OCI-LY7 (cell line): ENCODE data around the gene RPL10. TPM values are rescaled to one million over a fixed set of nuclear protein-coding genes. Genes with fewer than 3 reads are reported as not detected.

Experiments used
- BruUV-seq: library from RNA; stranded (reverse); fragments of 400-500 nt; replicated peaks from 2 replicates; lab custom pipeline; 2021; lab: Mats Ljungman, UMichigan
- CTCF ChIA-PET: fragments of 300-600 bp; sonication (Branson Sonifier 250); formaldehyde crosslinking; loops from one replicate; lab custom pipeline; 2022; ENCODE audit warnings: antibody characterized with exemption; ENCODE audit not compliant: unreplicated experiment; lab: Charles Lee
- POLR2A ChIA-PET: fragments of 300-600 bp; sonication (Branson Sonifier 250); formaldehyde crosslinking; loops from one replicate; lab custom pipeline; 2022; ENCODE audit warnings: antibody characterized with exemption; lab: Charles Lee
- DNase-seq: peaks from one replicate; pipeline ENCODE4 v3.0.0-alpha.2; 2015; ENCODE audit warnings: low spot score
- H2AFZ ChIP-seq: fragments of 200-600 bp; sonication (generic), shearing (Covaris generic); 2 replicates; pipeline ENCODE4 v1.6.1; 2014; ENCODE audit warnings: mild to moderate bottlenecking, antibody characterized with exemption, low read length, moderate library complexity
- H3K27ac ChIP-seq: fragments of 200-600 bp; sonication (generic); 2 replicates; pipeline ENCODE4 v1.5.1; 2014; ENCODE audit warnings: mixed run types, low read depth, mild to moderate bottlenecking, moderate library complexity, low read length, inconsistent platforms; ENCODE audit not compliant: poor library complexity, severe bottlenecking
- H3K36me3 ChIP-seq: fragments of 200-600 bp; sonication (generic); 2 replicates; pipeline ENCODE4 v1.6.1; 2014; ENCODE audit warnings: mild to moderate bottlenecking, antibody characterized with exemption, low read length, moderate library complexity, mixed read lengths; ENCODE audit not compliant: insufficient read depth
- H3K4me1 ChIP-seq: fragments of 200-600 bp; sonication (generic); 2 replicates; pipeline ENCODE4 v1.5.1; 2014; ENCODE audit warnings: mild to moderate bottlenecking, low read length; ENCODE audit not compliant: insufficient read depth, poor library complexity, severe bottlenecking
- H3K4me2 ChIP-seq: fragments of 200-600 bp; sonication (generic); 2 replicates; pipeline ENCODE4 v1.6.1; 2014; ENCODE audit warnings: mild to moderate bottlenecking, low read length
- H3K4me3 ChIP-seq: fragments of 200-600 bp; sonication (generic); 2 replicates; pipeline ENCODE4 v1.5.1; 2014; ENCODE audit warnings: mild to moderate bottlenecking, low read depth, low read length; ENCODE audit not compliant: poor library complexity, severe bottlenecking
- H3K79me2 ChIP-seq: fragments of 200-600 bp; sonication (generic); 2 replicates; pipeline ENCODE4 v1.6.1; 2016; ENCODE audit warnings: low read depth, mild to moderate bottlenecking, low read length, moderate library complexity, mixed read lengths; ENCODE audit not compliant: insufficient read depth
- H3K9me2 ChIP-seq: fragments of 200-600 bp; sonication (generic); 2 replicates; pipeline ENCODE4 v1.6.1; 2016; ENCODE audit warnings: mild to moderate bottlenecking, low read length, mixed read lengths; ENCODE audit not compliant: insufficient read depth
- H3K9me3 ChIP-seq: fragments of 200-600 bp; sonication (generic); 2 replicates; pipeline ENCODE4 v1.6.1; 2014; ENCODE audit warnings: mild to moderate bottlenecking, mixed run types, low read length, mixed read lengths
- H4K20me1 ChIP-seq: fragments of 200-600 bp; sonication (generic); 2 replicates; pipeline ENCODE4 v1.6.1; 2014; ENCODE audit warnings: mild to moderate bottlenecking, antibody characterized with exemption, low read length, moderate library complexity, mixed read lengths; ENCODE audit not compliant: insufficient read depth
- CTCF ChIP-seq: fragments of 200-600 bp; sonication (generic); conservative IDR thresholded peaks from 2 replicates; pipeline ENCODE4 v1.5.1; 2014; ENCODE audit warnings: mild to moderate bottlenecking, antibody characterized with exemption, low read length, moderate library complexity, mixed read lengths
- EZH2phosphoT487 ChIP-seq: fragments of 200-600 bp; sonication (generic); IDR thresholded peaks from 2 replicates; pipeline ENCODE4 v1.6.1; 2018; ENCODE audit warnings: low read depth, borderline replicate concordance, mild to moderate bottlenecking, mixed run types, antibody characterized with exemption, low read length, moderate library complexity, mixed read lengths
- intact Hi-C: fragments of 100-400 bp; cut with micrococcal nuclease; formaldehyde crosslinking; loops from one replicate; pipeline ENCODE4 v1.10.0; 2022; ENCODE audit not compliant: unreplicated experiment
- total RNA-seq, 2 experiments: library from RNA; depleted of rRNA in 1 of 2; stranded (reverse); fragments of >200 nt in 1 of 2; shearing (Covaris generic) in 1 of 2; gene quantifications; 2 replicates each; pipeline ENCODE4 v1.2.3, GENCODE V29; 2014 to 2022

The RPL10 gene
- total RNA-seq, 2 experiments from 2014 or later = 2,447 to 4,261 TPM

GRCh38 chrX:154443992-154444754 lies 46.0 kb downstream of the RPL10 start, which contains the start of gene FAM50A:
Gene FAM50A, plus strand, starts transcription at chrX:154444141. Its CDS starts 95 bp downstream, at chrX:154444236.
- peak within 1 kb of the TSS; percentile 69 for H3K4me3 ChIP-seq
- no peak within 1 kb of the TSS for H3K27ac ChIP-seq
- BruUV-seq = no TSS peak
- peaks cover 19% of the 10 kb centered on the region; the same call in 1 of the 2 replicates for H3K36me3 ChIP-seq
- no peaks in the 10 kb centered on the region for H3K9me2 ChIP-seq
- intact Hi-C loops = no loop called here
- H4K20me1 ChIP-seq = no peaks in the 10 kb centered on the region
- peak; percentile 62 for DNase-seq
- H3K4me1 ChIP-seq = peaks cover 13% of the 10 kb centered on the region
- H3K4me2 ChIP-seq = peak within 1 kb of the TSS; percentile 84
- no peak within 1 kb of the TSS for H2AFZ ChIP-seq
- no peaks in the 10 kb centered on the region for H3K79me2 ChIP-seq
- POLR2A ChIA-PET = interaction anchor here (0.6 kb wide), 1 partner anchor 41 kb away, joined by 3 read pairs; no protein-coding TSS in a partner anchor
- CTCF ChIA-PET = no interaction called here
- TF ChIP-seq CTCF = no peak
- TF ChIP-seq EZH2phosphoT487 = no peak
- H3K9me3 ChIP-seq = no peaks in the 10 kb centered on the region

- ChIA-PET POLR2A (interaction anchor here (0.6 kb wide), 1 partner anchor 37 kb away, joined by 5 read pairs; no protein-coding TSS in a partner anchor), CTCF (no interaction called here)
- Histone ChIP-seq H4K20me1 (no peaks in the 10 kb centered on the region), H3K79me2 (no peaks in the 10 kb centered on the region), H3K9me2 (no peaks in the 10 kb centered on the region), H3K27ac (no peak overlapping the region), H3K4me1 (peaks cover 13% of the 10 kb centered on the region), H3K36me3 (peaks cover 15% of the 10 kb centered on the region; the same call in 1 of the 2 replicates), H2AFZ (no peak overlapping the region), H3K4me2 (peak overlapping the region; percentile 77), H3K9me3 (no peaks in the 10 kb centered on the region), H3K4me3 (peak overlapping the region; percentile 69)
- intact Hi-C loops = no loop called here
- DNase-seq = no peak
- TF ChIP-seq CTCF (no peak), EZH2phosphoT487 (no peak)
- BruUV-seq = no TSS peak
Observed at GRCh38 chrX:154444755-154445246, 46.6 kb downstream of the RPL10 start.
